SH-SY5Y (cell line): ENCODE results near the gene ERFE.

ENCODE experiments used
- GATA2 ChIP-seq: IDR thresholded peaks from 2 replicates; pipeline ENCODE4 v1.6.1; 2011; ENCODE audit warnings: mild to moderate bottlenecking, low read depth, low read length
- GATA3 ChIP-seq: IDR thresholded peaks from 2 replicates; pipeline ENCODE4 v1.6.1; 2011; ENCODE audit warnings: low read depth, mild to moderate bottlenecking, low read length, moderate library complexity

GRCh38 chr2:238145851-238146250 lies 12.9 kb upstream of the ERFE start:
- TF ChIP-seq GATA3 (no peak), GATA2 (no peak)
